ENCODE measurements around the gene MPP2. TPM values are rescaled to one million over a fixed set of nuclear protein-coding genes. Genes with fewer than 3 reads are reported as not detected.
A peak's percentile ranks its signal among the peaks of the same experiment; 100 is the strongest.
"Not testable (repeated sequence)": the region's sequence is repeated elsewhere in the genome, so short reads cannot be mapped to it uniquely, and the experiment has no call there.

MPP2 gene
- total and polyA plus RNA-seq, 2 donors (not counting 3 experiments of a cell fraction or from before 2014, with no cell fraction given): 1.4 to 1.6 TPM

- intact Hi-C loops (cut with micrococcal nuclease); H3K79me2 ChIP-seq (ENCODE audit: control insufficient read depth, insufficient read depth, low read length); H3K9me3 ChIP-seq (replicated peaks; ENCODE audit: control insufficient read depth, insufficient read depth, low read length); DNase-seq (ENCODE audit: low read depth, low spot score); H2AFZ ChIP-seq (ENCODE audit: low read depth, low read length); FAIRE-seq; H3K4me2 ChIP-seq (ENCODE audit: insufficient read depth, low read length); BruUV-seq (replicated peaks); H3K4me3 ChIP-seq (replicated peaks in 1 of 3; ENCODE audit: insufficient read depth in 1 of 3, low read depth in 1 of 3, low read length in 3 of 3); H3K4me1 ChIP-seq (ENCODE audit: control insufficient read depth, extremely low read depth, insufficient read depth, low read length); H3K27ac ChIP-seq (ENCODE audit: insufficient read depth, low read depth, low read length); H3K9me1 ChIP-seq (replicated peaks; ENCODE audit: control insufficient read depth, extremely low read depth, insufficient read depth, low read length); H3K36me3 ChIP-seq (ENCODE audit: control insufficient read depth in 2 of 2, extremely low read depth in 1 of 2, insufficient read depth in 2 of 2, low read length in 2 of 2); H4K20me1 ChIP-seq (replicated peaks; ENCODE audit: control insufficient read depth, extremely low read depth, insufficient read depth, low read length); H3K9ac ChIP-seq (replicated peaks; ENCODE audit: extremely low read depth, insufficient read depth, low read length); dilution Hi-C loops (cut with MboI; ENCODE audit: extremely low pct_ligation_motif_present, low sequenced_read_pairs); POLR2A ChIA-PET: not testable (repeated sequence)
- TF ChIP-seq EZH2 (IDR thresholded peaks at IDR 0.05; ENCODE audit: borderline replicate concordance, low read depth, low read length, severe bottlenecking): peak; percentile 9
- CTCF ChIA-PET: interaction anchor here (0.9 to 6.4 kb wide), 4 partner anchors 16 to 113 kb away, joined by 3 to 51 read pairs (median 7); no protein-coding TSS in a partner anchor
- peaks cover 44% of the 10 kb centered on the region in 2 experiments for H3K27me3 ChIP-seq (ENCODE audit: control insufficient read depth in 2 of 2, insufficient read depth in 2 of 2, low read length in 2 of 2)
Observed at GRCh38 chr17:43927929-43928328, 20.6 kb upstream of the MPP2 start.

GRCh38 chr17:43927060-43927864 is 19.9 kb upstream of the MPP2 start:
- CTCF ChIA-PET: interaction anchor here (1.6 to 6.4 kb wide), 3 partner anchors 16 to 81 kb away, joined by 5 to 51 read pairs (median 43); partner anchors contain the start of gene CD300LG
- POLR2A ChIA-PET: interaction anchor here (0.6 kb wide), 1 partner anchor 896 kb away, joined by 6 read pairs; no protein-coding TSS in a partner anchor
- BruUV-seq (replicated peaks): no TSS peak
- Histone ChIP-seq H3K27me3 (ENCODE audit: control insufficient read depth in 2 of 2, insufficient read depth in 2 of 2, low read length in 2 of 2) (peaks cover 44 to 45% of the 10 kb centered on the region in 2 experiments), H2AFZ (ENCODE audit: low read depth, low read length) (no peak overlapping the region), H4K20me1 (replicated peaks; ENCODE audit: control insufficient read depth, extremely low read depth, insufficient read depth, low read length) (no peaks in the 10 kb centered on the region), H3K36me3 (ENCODE audit: control insufficient read depth in 2 of 2, extremely low read depth in 1 of 2, insufficient read depth in 2 of 2, low read length in 2 of 2) (no peaks in the 10 kb centered on the region), H3K79me2 (ENCODE audit: control insufficient read depth, insufficient read depth, low read length) (no peaks in the 10 kb centered on the region), H3K4me1 (ENCODE audit: control insufficient read depth, extremely low read depth, insufficient read depth, low read length) (no peaks in the 10 kb centered on the region), H3K9me1 (replicated peaks; ENCODE audit: control insufficient read depth, extremely low read depth, insufficient read depth, low read length) (no peaks in the 10 kb centered on the region), H3K9me3 (replicated peaks; ENCODE audit: control insufficient read depth, insufficient read depth, low read length) (no peaks in the 10 kb centered on the region), H3K27ac (ENCODE audit: insufficient read depth, low read depth, low read length) (no peak overlapping the region), H3K4me3 (replicated peaks in 1 of 3; ENCODE audit: insufficient read depth in 1 of 3, low read depth in 1 of 3, low read length in 3 of 3) (no peak overlapping the region), H3K4me2 (ENCODE audit: insufficient read depth, low read length) (no peak overlapping the region), H3K9ac (replicated peaks; ENCODE audit: extremely low read depth, insufficient read depth, low read length) (no peak overlapping the region)
- DNase-seq (ENCODE audit: low read depth, low spot score) (no peak), FAIRE-seq (no peak)
- TF ChIP-seq GATA2 (IDR thresholded peaks at IDR 0.05; ENCODE audit: insufficient read depth, insufficient read length, low read depth, low read length) (no peak), EZH2 (IDR thresholded peaks at IDR 0.05; ENCODE audit: borderline replicate concordance, low read depth, low read length, severe bottlenecking) (peak; percentile 70)
- dilution Hi-C loops (cut with MboI; ENCODE audit: extremely low pct_ligation_motif_present, low sequenced_read_pairs): no loop called here
- intact Hi-C loops (cut with micrococcal nuclease): no loop called here
